Endothelial cell (in vitro differentiated cells): Measurements from ENCODE around the gene GH2. TPM values are rescaled to one million over a fixed set of nuclear protein-coding genes. Genes with fewer than 3 reads are reported as not detected.
A peak's percentile ranks its signal among the peaks of the same experiment; 100 is the strongest.

Experiments
- DNase-seq: peaks from one replicate; pipeline ENCODE4 v3.0.0; 2021; ENCODE audit warnings: low spot score
- H3K27ac Mint-ChIP-seq: one replicate; pipeline ENCODE4 v1.8.0; 2021; ENCODE audit warnings: mixed read lengths, inconsistent platforms; ENCODE audit not compliant: unreplicated experiment
- H3K27me3 Mint-ChIP-seq: one replicate; pipeline ENCODE4 v1.8.0; 2021; ENCODE audit warnings: mild to moderate bottlenecking, moderate library complexity, mixed read lengths, inconsistent platforms; ENCODE audit not compliant: unreplicated experiment
- H3K36me3 Mint-ChIP-seq: one replicate; pipeline ENCODE4 v1.8.0; 2021; ENCODE audit warnings: mild to moderate bottlenecking, low read depth, mixed read lengths, inconsistent platforms; ENCODE audit not compliant: unreplicated experiment
- H3K4me1 Mint-ChIP-seq: one replicate; pipeline ENCODE4 v1.8.0; 2021; ENCODE audit warnings: mild to moderate bottlenecking, mixed read lengths, inconsistent platforms; ENCODE audit not compliant: unreplicated experiment
- H3K4me3 Mint-ChIP-seq: one replicate; pipeline ENCODE4 v1.8.0; 2021; ENCODE audit warnings: mild to moderate bottlenecking, mixed read lengths, inconsistent platforms; ENCODE audit not compliant: unreplicated experiment
- H3K9me3 Mint-ChIP-seq: one replicate; pipeline ENCODE4 v1.8.0; 2021; ENCODE audit warnings: mixed read lengths, inconsistent platforms; ENCODE audit not compliant: unreplicated experiment
- long read RNA-seq: library from polyadenylated mRNA; unstranded; transcript quantifications from one replicate; pipeline ENCODE4 v2.0.0, GENCODE V29; 2020; ENCODE audit not compliant: unreplicated experiment
- total RNA-seq: library from RNA; stranded (reverse); fragmentation: NEBNext Ultra II Directional; extraction: Animal tissue kit (Norgen Biotek cat#: 25700); gene quantifications from one replicate; pipeline ENCODE4 v1.2.1, GENCODE V29; 2021; ENCODE audit not compliant: unreplicated experiment
- TF ChIP-seq, protein P1 (sequence below): fragments of 200-600 bp; sonication (generic); IDR thresholded peaks from one replicate; pipeline ENCODE4 v1.5.0; 2021; ENCODE audit warnings: antibody characterized with exemption; ENCODE audit not compliant: unreplicated experiment

GH2 gene
- total RNA-seq: not detected
- long read RNA-seq: 0 reads

DNA sequence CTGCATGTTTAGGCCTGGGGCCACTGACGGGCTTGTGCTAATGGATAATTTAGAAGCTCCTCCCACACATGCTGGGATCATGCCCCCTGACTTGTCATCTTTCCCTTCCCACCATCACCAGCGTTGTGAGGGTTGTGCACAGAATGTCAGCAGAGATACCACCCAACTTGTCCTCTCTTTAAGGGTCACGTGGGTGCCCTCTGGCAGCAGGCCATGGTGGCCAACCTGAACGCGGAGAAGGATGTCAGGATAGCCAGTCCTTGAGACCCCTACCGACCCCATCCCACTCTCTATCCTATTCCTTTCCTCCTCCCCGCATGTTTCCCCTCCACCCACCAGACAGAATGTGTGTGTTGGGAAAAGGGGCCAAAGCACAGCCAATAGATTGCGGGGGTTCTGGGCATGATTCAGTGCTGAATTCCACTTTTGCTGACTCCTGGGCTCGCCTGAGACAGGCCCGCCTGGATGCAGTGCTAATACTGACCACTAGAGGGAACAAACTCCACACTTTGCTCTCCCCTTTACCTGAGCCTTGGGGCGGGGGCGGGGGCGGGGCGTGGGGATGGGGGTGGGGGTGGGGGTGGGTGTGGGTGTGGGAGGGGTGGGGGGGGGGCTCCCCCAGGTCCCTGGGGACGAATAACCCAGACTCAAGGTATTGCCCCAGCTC, at the start of gene GH2:
Gene GH2 (minus strand): TSS at position 10 of the 667 bp plus-strand sequence. CDS start 143 bp downstream, outside the sequence.
- Mint-ChIP-seq H3K27me3 (peaks cover 4% of the 10 kb centered on the region), H3K27ac (no peak within 1 kb of the TSS), H3K4me1 (peaks cover 12% of the 10 kb centered on the region), H3K9me3 (no peaks in the 10 kb centered on the region), H3K4me3 (no peak within 1 kb of the TSS), H3K36me3 (no peaks in the 10 kb centered on the region)
- TF ChIP-seq, protein P1, sequence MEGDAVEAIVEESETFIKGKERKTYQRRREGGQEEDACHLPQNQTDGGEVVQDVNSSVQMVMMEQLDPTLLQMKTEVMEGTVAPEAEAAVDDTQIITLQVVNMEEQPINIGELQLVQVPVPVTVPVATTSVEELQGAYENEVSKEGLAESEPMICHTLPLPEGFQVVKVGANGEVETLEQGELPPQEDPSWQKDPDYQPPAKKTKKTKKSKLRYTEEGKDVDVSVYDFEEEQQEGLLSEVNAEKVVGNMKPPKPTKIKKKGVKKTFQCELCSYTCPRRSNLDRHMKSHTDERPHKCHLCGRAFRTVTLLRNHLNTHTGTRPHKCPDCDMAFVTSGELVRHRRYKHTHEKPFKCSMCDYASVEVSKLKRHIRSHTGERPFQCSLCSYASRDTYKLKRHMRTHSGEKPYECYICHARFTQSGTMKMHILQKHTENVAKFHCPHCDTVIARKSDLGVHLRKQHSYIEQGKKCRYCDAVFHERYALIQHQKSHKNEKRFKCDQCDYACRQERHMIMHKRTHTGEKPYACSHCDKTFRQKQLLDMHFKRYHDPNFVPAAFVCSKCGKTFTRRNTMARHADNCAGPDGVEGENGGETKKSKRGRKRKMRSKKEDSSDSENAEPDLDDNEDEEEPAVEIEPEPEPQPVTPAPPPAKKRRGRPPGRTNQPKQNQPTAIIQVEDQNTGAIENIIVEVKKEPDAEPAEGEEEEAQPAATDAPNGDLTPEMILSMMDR: peak; percentile 57
- DNase-seq: peak; percentile 72

DNA sequence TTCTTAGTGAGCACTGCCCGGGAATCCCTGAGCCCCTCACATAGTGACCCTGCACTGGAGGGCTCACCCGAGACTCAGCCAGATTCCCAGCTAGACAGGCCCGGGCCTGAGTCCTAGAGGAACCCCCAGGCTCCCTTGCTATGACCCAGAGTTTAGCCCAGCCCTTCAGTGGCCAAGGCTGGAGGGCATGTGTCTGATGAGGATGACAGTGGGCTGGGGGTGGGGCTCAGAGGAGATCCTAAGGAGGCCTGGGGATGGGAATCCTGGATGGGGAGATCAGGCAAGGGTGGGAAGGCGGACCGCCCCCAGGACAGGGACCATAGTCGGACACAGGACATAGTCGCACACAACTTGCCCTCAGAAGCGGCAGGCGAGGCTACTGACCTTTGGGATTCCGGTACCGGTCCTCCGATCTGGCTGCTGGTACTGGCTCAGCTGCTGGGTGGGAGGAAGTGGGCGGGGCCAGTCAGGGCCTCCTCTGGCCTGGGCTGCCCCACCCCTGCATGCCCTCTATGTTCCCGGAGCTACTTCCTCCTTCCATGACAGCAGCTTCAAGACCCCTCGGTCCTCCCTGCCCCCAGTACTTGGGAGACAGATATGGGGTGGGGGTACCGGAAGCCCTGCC, 49.3 kb upstream of the GH2 start:
- DNase-seq: peak; percentile 26
- Mint-ChIP-seq H3K36me3 (no peaks in the 10 kb centered on the region), H3K27me3 (peaks cover 6% of the 10 kb centered on the region), H3K4me1 (peaks cover 5% of the 10 kb centered on the region), H3K9me3 (no peaks in the 10 kb centered on the region), H3K27ac (no peak overlapping the region), H3K4me3 (no peak overlapping the region)
- TF ChIP-seq, protein P1: no peak

DNA sequence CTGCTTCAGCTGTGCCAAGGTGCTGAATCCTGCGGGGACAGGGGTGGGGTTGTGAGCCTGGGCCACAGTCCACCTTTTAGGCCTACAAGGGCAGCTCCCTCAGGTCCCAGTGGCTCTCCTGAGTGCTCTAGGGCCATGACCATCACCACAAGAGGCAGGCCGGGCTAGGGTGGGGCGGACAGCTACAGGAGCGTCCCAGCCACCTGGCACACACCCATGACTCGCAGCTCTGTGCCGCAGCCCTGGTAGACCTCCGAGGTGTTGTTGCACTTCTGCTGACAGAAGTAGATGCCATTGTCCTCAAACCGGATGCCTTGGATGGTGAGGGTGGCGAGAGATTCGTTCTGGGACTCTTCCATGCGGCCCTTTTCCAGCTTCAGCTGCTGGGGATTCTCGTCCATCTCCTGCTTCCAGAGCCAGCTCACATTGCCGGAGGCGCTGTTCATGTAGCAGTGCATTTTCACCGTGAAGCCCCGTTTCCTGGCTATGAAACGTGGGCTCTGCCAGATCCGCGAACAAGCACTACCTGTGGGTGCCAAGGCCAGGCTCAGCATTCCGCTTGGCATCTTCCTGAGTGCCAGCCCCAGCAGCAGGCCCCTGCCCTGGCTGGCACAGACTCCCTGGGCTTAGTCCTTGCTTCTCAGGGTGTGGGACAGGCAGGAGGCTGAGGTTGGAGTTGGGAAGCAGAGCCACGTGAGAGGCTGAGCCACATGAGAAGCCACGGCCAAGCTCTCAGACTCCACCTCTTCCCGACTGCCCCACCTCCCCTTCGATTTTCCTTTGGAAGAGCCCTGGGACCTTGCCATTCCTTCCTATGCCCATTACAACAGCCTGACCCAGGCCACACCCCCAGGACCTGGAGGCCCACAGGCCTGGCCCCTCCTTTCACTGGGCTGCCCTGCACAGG, 48.4 kb upstream of the GH2 start:
- peaks cover 5% of the 10 kb centered on the region for H3K4me1 Mint-ChIP-seq
- H3K36me3 Mint-ChIP-seq: no peaks in the 10 kb centered on the region
- H3K4me3 Mint-ChIP-seq: no peak overlapping the region
- H3K9me3 Mint-ChIP-seq: no peaks in the 10 kb centered on the region
- DNase-seq: no peak
- peaks cover 6% of the 10 kb centered on the region for H3K27me3 Mint-ChIP-seq
- TF ChIP-seq, protein P1: no peak
- no peak overlapping the region for H3K27ac Mint-ChIP-seq

DNA sequence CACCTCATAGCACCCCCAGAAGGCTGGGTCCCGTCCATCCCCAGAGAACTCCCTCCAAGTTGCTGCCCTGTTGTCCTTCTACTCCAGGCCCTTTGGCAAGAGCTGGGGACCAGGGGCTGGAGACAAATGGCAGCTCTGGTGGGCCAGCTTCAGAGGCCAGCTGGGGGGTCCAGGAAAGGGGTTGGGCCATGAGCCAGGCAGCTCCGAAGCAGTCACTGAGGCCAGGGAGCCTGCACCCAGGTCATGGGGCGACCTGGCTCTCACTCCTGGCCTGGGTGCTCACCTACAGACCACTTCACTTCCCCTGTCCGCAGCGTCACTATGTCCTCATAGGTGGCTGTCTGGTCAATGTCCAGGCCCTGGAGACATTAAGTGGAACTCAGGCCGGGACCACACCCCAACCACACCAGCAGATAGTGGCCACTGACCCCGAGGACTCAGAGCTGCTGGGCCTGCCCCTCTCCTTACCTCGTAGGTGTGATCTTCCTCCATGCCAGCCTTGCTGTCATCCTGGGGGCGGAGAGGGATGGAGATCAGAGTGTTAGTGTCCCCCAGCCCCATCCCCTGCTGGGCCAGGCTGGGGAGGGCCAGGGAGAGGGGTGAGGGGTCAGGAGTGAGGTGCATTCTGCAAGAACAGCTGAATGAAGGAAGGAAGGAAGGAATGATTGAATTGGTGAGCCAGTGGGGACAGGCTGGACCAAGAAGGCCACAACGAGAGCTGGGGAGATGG, 47.4 kb upstream of the GH2 start:
- DNase-seq: no peak
- Mint-ChIP-seq H3K4me3 (no peak overlapping the region), H3K27me3 (peaks cover 6% of the 10 kb centered on the region), H3K27ac (no peak overlapping the region), H3K9me3 (no peaks in the 10 kb centered on the region), H3K36me3 (no peaks in the 10 kb centered on the region), H3K4me1 (peaks cover 5% of the 10 kb centered on the region)
- TF ChIP-seq, protein P1: no peak
